BE2C (cell line): ENCODE results near the gene TTC28.

Source experiments
- DNase-seq: peaks from one replicate; pipeline ENCODE4 v3.0.0-alpha.2; 2020
- H3K27me3 ChIP-seq: fragments of 250-450 bp; sonication (Bioruptor Pico); 2 replicates; pipeline ENCODE4 v1.5.1; 2020; ENCODE audit warnings: mild to moderate bottlenecking
- H3K36me3 ChIP-seq: fragments of 250-450 bp; sonication (Bioruptor Pico); 2 replicates; pipeline ENCODE4 v1.5.1; 2020; ENCODE audit warnings: mild to moderate bottlenecking
- H3K4me1 ChIP-seq: fragments of 250-450 bp; sonication (Bioruptor Pico); 2 replicates; pipeline ENCODE4 v1.5.1; 2020
- H3K4me3 ChIP-seq: 2 replicates; pipeline ENCODE4 v1.5.1; 2011; ENCODE audit warnings: low read depth, low read length
- H3K9me3 ChIP-seq: fragments of 250-450 bp; sonication (Bioruptor Pico); 2 replicates; pipeline ENCODE4 v1.5.1; 2020
- CTCF ChIP-seq: IDR thresholded peaks from 2 replicates; pipeline ENCODE4 v1.5.1; 2012; ENCODE audit warnings: mild to moderate bottlenecking, low read depth, low read length

TTC28 gene

GRCh38 chr22:28333088-28333487 lies 346.6 kb downstream of the TTC28 start:
- Histone ChIP-seq H3K36me3 (no peaks in the 10 kb centered on the region), H3K9me3 (no peaks in the 10 kb centered on the region), H3K4me3 (no peak overlapping the region), H3K4me1 (peaks cover 14% of the 10 kb centered on the region), H3K27me3 (no peaks in the 10 kb centered on the region)
- TF ChIP-seq CTCF, result no peak
- no peak for DNase-seq

- no peaks in the 10 kb centered on the region for H3K27me3 ChIP-seq
- no peak overlapping the region for H3K4me3 ChIP-seq
- TF ChIP-seq CTCF, result no peak
- H3K4me1 ChIP-seq, result peaks cover 14% of the 10 kb centered on the region
- H3K36me3 ChIP-seq, result no peaks in the 10 kb centered on the region
- DNase-seq, result no peak
- H3K9me3 ChIP-seq, result no peaks in the 10 kb centered on the region
These were observed 347.2 kb downstream of the TTC28 start for GRCh38 chr22:28332410-28332809.

GRCh38 chr22:28331695-28332094 lies 347.9 kb downstream of the TTC28 start:
- Histone ChIP-seq H3K4me1 (peaks cover 14% of the 10 kb centered on the region), H3K4me3 (no peak overlapping the region), H3K27me3 (no peaks in the 10 kb centered on the region), H3K36me3 (no peaks in the 10 kb centered on the region), H3K9me3 (no peaks in the 10 kb centered on the region)
- no peak for TF ChIP-seq CTCF
- no peak for DNase-seq

GRCh38 chr22:28329186-28330073 lies 350.2 kb downstream of the TTC28 start:
- no peak overlapping the region for H3K4me3 ChIP-seq
- peaks cover 14% of the 10 kb centered on the region for H3K4me1 ChIP-seq
- H3K9me3 ChIP-seq, result no peaks in the 10 kb centered on the region
- H3K27me3 ChIP-seq, result no peaks in the 10 kb centered on the region
- H3K36me3 ChIP-seq, result no peaks in the 10 kb centered on the region
- no peak for TF ChIP-seq CTCF
- DNase-seq, result no peak

GRCh38 chr22:28328756-28329155 lies 350.9 kb downstream of the TTC28 start:
- Histone ChIP-seq H3K36me3 (no peaks in the 10 kb centered on the region), H3K4me3 (no peak overlapping the region), H3K9me3 (no peaks in the 10 kb centered on the region), H3K27me3 (no peaks in the 10 kb centered on the region), H3K4me1 (peaks cover 14% of the 10 kb centered on the region)
- TF ChIP-seq CTCF, result no peak
- DNase-seq, result no peak

GRCh38 chr22:28316014-28316413 lies 363.6 kb downstream of the TTC28 start:
- TF ChIP-seq CTCF, result no peak
- DNase-seq, result no peak
- no peaks in the 10 kb centered on the region for H3K36me3 ChIP-seq

More at GRCh38 chr22:28316014-28316413, 363.6 kb downstream of the TTC28 start:
- Histone ChIP-seq H3K27me3 (no peaks in the 10 kb centered on the region), H3K4me3 (no peak overlapping the region), H3K4me1 (no peaks in the 10 kb centered on the region), H3K9me3 (no peaks in the 10 kb centered on the region)
